ENCODE data around the gene ZNF563.
A peak's percentile ranks its signal among the peaks of the same experiment; 100 is the strongest.

Gene ZNF563

DNA sequence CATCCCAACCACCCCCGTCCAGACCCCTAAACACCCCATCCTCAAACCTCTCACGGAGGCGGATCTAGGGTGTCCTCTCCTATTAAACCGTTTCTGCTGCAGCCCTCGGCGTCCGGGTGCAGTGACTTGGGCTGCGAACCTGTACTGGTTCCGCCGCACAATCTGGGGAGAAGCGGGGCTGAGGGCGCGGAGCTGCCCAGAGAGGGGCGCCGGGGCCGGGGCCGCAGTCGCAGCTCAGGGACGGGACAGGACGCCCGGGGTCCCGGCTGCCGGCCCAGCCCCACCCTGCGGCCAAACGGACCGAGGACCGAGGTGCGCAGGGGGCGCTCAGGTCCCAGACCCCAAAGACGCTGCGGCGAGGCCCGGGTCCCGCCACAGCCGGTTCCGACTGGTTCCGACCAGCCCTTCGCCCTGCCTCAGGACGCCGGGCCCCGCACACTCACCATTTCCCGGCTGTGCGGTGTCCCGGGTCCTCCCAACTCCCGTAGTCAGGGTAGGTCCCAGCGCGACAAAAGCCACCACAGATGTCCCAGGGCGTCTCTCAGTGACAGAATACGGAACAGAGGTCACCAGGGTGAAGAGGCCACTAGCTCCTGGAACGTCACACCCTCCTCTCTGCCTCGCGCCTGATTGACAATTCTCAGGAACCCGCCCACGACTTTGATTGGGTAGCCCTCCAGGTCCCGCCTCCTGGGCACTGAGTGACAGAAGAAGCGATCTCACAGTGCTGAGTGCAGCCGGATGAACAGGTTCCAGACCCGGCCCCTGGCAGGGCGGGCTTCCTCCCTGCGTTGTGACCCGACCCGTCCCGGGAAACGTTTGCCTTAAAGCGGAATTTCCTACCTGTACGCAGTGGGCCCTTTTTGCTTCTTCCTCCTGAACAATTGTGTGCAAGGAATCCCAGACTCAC is 38.9 kb downstream of the ZNF563 start, which contains the start of gene ZNF44:
TSS of gene ZNF44 (minus strand) at position 635 of the 910 bp plus-strand sequence. CDS start at position 446, 189 bp downstream.
- peak; percentile 96 for DNase-seq (ENCODE audit: low spot score)

- peak; percentile 64 for DNase-seq (ENCODE audit: low spot score)
These were observed 39.6 kb downstream of the ZNF563 start for GRCh38 chr19:12293777-12294248.

DNA sequence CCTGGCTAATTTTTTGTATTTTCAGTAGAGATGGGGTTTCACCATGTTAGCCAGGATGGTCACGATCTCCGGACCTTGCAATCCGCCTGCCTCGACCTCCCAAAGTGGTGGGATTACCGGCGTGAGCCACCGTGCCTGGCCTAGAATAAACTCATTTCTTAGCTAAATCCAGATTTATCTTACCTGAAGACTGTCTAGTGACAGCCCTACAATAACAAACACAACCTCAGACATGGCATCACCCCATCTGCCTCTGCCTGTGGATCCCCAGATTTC is 43.7 kb downstream of the ZNF563 start:
- no peak for DNase-seq (ENCODE audit: low spot score)

DNA sequence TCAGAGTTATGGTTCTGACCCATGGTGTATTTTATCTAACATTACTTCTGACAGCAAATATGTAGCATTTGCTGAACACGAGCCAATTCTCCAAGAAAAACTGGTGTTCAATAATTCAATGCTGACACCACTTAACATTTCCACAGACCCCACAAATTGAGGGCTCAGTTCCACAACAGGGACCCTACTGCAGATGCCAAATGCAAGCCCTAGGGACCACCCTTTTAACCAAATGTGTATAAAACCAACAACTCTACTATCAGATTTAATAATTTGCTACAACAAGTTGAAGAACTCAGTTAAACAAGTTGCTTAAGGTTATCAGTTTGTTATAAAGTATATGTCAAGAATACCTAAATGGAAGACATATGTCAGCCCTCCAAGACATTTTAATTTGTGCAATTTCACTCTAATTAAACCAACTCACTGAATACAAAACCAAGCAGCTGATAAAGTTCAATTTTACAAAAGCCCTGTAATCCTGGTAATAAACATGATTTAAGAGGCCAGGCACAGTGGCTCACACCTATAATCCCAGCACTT is 45.4 kb downstream of the ZNF563 start:
- no peak for DNase-seq (ENCODE audit: low spot score)

GRCh38 chr19:12284631-12285030 is 48.8 kb downstream of the ZNF563 start:
- DNase-seq (ENCODE audit: low spot score) = no peak

DNA sequence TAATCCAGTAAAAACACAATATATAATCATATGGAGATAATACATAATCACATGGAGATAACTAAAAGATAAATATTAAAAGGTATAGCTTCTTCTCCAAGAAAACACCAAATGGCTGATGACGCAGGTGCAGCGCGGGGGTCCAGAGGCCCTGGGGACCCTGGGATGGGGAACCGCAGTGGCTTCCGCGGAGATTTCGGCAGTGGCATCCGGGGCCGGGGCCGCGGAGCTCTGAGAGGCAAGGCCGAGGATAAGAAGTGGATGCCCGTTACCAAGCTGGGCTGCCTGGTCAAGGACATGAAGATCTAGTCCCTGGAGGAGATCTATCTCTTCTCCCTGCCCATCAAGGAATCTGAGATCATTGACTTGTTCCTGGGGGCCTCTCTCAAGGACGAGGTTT is 49.2 kb downstream of the ZNF563 start:
- no peak for DNase-seq (ENCODE audit: low spot score)

- DNase-seq (ENCODE audit: low spot score) = no peak
These were observed 54.7 kb downstream of the ZNF563 start for GRCh38 chr19:12278713-12279112.

GRCh38 chr19:12272980-12273901 is 60.2 kb downstream of the ZNF563 start:
- no peak for DNase-seq (ENCODE audit: low spot score)

DNA sequence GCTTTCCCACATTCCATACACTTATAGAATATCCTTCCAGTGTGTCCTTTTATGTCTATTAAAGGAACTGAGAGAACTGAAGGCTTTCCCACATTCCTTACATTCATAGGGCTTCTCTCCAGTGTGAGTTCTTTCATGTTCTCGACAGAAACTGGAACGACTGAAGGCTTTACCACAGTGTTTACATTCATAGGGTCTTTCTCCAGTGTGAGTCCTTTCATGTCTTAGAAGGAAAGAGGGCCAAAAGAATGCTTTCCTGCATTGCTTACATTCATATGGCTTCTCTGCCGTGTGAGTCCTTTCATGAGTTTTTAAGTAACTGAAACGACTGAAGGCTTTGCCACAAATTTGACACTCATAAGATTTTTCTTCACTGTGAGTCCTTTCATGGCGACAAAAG is 61.0 kb downstream of the ZNF563 start:
- no peak for DNase-seq (ENCODE audit: low spot score)

DNA sequence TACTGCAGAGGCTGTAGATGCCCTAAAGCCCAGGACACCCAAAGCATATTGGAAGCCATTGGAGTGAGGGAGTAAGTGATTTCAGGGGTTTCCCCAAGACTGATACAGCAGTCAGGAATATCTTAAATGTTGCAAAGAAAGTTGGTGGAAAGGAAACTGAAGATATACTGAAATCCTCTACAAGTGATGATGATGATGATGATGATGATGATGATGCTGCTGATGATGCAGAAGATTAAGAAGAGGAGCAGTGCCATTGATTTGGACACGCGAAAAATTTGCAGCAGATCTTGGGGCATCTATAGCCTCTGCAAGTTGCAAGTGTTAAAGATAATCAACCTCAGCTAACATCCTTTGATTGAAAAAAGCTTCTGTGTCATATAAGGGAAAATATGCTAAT is 62.6 kb downstream of the ZNF563 start:
- no peak for DNase-seq (ENCODE audit: low spot score)
